T1000 (cell line): ENCODE data around the gene ALDH3A1.

Source experiments
- DNase-seq: peaks from one replicate; lab custom pipeline; 2025; ENCODE audit warnings: mixed read lengths; lab: John Stamatoyannopoulos, UW

The ALDH3A1 gene

DNA sequence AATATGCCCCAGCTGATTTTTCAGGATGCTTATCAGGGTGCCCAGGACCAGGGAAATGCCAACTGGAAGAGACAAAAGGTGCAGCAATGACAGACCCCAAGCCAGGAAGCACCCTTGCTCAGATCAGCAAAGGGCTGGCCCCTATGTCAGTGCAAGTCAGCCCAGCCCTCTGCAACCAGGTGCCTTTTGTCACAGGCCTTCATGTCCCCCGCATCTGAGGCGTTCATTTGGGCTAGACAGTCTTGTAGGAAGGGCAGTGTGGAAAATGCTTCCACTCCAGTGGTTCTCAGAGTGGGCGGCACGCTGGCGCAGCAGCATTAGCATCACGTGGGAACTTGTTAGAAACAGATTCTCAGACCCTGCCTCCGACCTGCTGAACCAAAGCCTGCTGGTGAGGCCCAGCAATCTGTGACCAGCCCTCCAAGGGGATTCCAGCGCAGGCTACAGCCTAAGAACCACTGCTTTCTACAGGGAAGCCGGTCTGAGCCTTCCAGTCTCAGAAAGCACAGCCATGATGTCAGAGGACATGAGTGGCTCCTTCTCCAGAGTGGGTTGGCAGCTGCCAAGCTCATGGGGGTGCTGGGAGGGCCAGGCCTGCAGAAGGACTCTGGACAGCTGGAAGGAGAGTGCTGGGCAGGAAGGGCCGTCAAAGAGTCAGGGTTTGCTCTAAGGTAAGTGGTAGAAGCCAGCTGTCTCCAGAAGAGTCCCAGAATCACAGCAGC is 44.8 kb downstream of the ALDH3A1 start:
- no peak for DNase-seq

DNA sequence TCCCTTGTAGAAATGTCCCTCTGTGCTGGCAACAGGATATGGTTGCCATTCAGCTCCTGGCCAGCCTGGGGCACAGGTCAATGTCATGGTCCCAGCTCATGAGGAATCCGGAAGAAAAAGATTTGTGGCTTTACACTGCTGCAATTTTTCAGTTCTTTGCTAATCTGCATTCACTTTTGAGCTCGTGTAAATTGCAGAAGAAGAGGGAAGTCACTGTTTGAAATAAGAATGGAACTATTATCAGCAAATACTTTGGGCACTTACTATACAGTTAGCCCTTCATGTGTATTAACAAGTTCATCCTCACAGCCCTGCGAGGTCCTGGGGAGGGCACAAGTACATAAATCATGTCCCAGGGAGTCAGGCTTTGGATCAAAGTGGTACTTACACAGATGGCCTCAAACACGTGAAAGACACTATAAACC is 45.9 kb downstream of the ALDH3A1 start:
- no peak for DNase-seq
